ENCODE data around the gene CMTR2. TPM values are rescaled to one million over a fixed set of nuclear protein-coding genes. Genes with fewer than 3 reads are reported as not detected.
A peak's percentile ranks its signal among the peaks of the same experiment; 100 is the strongest.

Gene CMTR2
- total RNA-seq, 1 experiment from 2014 or later, result 19.4 TPM

DNA sequence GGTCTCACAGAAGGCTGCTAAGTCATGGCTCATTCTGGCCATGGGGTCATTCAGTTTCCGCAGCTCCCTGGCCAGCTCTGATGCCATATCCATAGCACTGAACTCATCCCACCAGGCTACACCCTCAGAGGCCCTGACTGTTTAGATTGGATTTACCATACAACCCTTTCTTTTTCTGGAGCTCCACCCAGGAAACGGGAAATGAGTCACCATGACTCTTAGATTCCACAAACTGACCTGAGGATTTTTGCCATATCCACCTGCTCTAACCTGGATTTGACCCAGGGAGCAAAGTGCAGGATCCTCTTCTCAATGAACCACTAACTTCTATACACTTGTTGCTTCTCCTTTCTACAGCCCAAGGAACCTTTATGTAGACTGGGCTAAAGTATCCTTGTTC, 49.0 kb upstream of the CMTR2 start:
- no peaks in the 10 kb centered on the region for H3K4me1 Mint-ChIP-seq (ENCODE audit: low read depth, unreplicated experiment)
- no peaks in the 10 kb centered on the region for H3K9me3 Mint-ChIP-seq (ENCODE audit: unreplicated experiment)
- Histone ChIP-seq H3K27me3 (replicated peaks; ENCODE audit: control insufficient read depth, insufficient read depth, low read length) (no peaks in the 10 kb centered on the region), H3K36me3 (ENCODE audit: control insufficient read depth, insufficient read depth, low read length) (no peaks in the 10 kb centered on the region), H3K9me3 (no peaks in the 10 kb centered on the region), H3K4me1 (peaks cover 5% of the 10 kb centered on the region; the same call in 1 of the 2 replicates), H3K4me3 (ENCODE audit: low read depth, low read length) (no peak overlapping the region)
- TF ChIP-seq, protein P1, sequence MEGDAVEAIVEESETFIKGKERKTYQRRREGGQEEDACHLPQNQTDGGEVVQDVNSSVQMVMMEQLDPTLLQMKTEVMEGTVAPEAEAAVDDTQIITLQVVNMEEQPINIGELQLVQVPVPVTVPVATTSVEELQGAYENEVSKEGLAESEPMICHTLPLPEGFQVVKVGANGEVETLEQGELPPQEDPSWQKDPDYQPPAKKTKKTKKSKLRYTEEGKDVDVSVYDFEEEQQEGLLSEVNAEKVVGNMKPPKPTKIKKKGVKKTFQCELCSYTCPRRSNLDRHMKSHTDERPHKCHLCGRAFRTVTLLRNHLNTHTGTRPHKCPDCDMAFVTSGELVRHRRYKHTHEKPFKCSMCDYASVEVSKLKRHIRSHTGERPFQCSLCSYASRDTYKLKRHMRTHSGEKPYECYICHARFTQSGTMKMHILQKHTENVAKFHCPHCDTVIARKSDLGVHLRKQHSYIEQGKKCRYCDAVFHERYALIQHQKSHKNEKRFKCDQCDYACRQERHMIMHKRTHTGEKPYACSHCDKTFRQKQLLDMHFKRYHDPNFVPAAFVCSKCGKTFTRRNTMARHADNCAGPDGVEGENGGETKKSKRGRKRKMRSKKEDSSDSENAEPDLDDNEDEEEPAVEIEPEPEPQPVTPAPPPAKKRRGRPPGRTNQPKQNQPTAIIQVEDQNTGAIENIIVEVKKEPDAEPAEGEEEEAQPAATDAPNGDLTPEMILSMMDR (IDR thresholded peaks at IDR 0.05; ENCODE audit: insufficient read depth in 1 of 2, low read depth in 1 of 2, low read length in 1 of 2, severe bottlenecking in 1 of 2, unreplicated experiment in 1 of 2), result no peak
- CTCF ChIA-PET, result no interaction called here
- BruUV-seq (replicated peaks), result no TSS peak
- intact Hi-C loops (cut with micrococcal nuclease; ENCODE audit: unreplicated experiment), result no loop called here
- no peak overlapping the region for H3K27ac Mint-ChIP-seq (ENCODE audit: unreplicated experiment)
- no peak overlapping the region for H3K4me3 Mint-ChIP-seq (ENCODE audit: unreplicated experiment)
- DNase-seq, result peak in 1 of 2 experiments; percentile 17
- H3K36me3 Mint-ChIP-seq (ENCODE audit: insufficient read depth, unreplicated experiment), result no peaks in the 10 kb centered on the region
- peaks cover 12% of the 10 kb centered on the region for H3K27me3 Mint-ChIP-seq (ENCODE audit: insufficient read depth, unreplicated experiment)
- POLR2A ChIA-PET, result no interaction called here

DNA sequence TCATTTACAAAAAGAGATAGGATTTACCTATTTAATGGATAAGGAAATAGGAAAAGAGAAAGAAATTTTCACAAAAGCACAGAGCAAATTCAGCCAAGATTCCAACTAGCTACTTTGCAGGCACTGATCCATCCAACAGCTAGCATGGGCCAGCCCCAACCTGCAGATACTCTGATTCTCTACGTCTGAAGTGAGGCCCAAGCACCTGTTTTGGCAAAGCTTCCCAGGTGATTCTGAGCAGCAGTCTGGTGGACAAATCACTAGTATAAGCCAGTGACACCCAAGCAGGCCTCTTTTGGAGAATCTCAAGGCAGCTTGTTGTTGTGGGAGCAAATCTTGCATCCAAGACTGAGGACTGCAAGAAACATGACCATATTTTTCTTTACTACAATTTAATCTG, 48.4 kb upstream of the CMTR2 start:
- Histone ChIP-seq H3K9me3 (no peaks in the 10 kb centered on the region), H3K4me1 (peaks cover 5% of the 10 kb centered on the region; the same call in 1 of the 2 replicates), H3K27me3 (replicated peaks; ENCODE audit: control insufficient read depth, insufficient read depth, low read length) (no peaks in the 10 kb centered on the region), H3K4me3 (ENCODE audit: low read depth, low read length) (no peak overlapping the region), H3K36me3 (ENCODE audit: control insufficient read depth, insufficient read depth, low read length) (no peaks in the 10 kb centered on the region)
- no peak overlapping the region for H3K4me3 Mint-ChIP-seq (ENCODE audit: unreplicated experiment)
- BruUV-seq (replicated peaks), result no TSS peak
- ChIA-PET POLR2A (no interaction called here), CTCF (no interaction called here)
- TF ChIP-seq, protein P1 (IDR thresholded peaks at IDR 0.05; ENCODE audit: insufficient read depth in 1 of 2, low read depth in 1 of 2, low read length in 1 of 2, severe bottlenecking in 1 of 2, unreplicated experiment in 1 of 2), result no peak
- no peak overlapping the region for H3K27ac Mint-ChIP-seq (ENCODE audit: unreplicated experiment)
- intact Hi-C loops (cut with micrococcal nuclease; ENCODE audit: unreplicated experiment), result no loop called here
- DNase-seq, result no peak
- no peaks in the 10 kb centered on the region for H3K36me3 Mint-ChIP-seq (ENCODE audit: insufficient read depth, unreplicated experiment)
- peaks cover 12% of the 10 kb centered on the region for H3K27me3 Mint-ChIP-seq (ENCODE audit: insufficient read depth, unreplicated experiment)
- no peaks in the 10 kb centered on the region for H3K4me1 Mint-ChIP-seq (ENCODE audit: low read depth, unreplicated experiment)
- H3K9me3 Mint-ChIP-seq (ENCODE audit: unreplicated experiment), result no peaks in the 10 kb centered on the region

DNA sequence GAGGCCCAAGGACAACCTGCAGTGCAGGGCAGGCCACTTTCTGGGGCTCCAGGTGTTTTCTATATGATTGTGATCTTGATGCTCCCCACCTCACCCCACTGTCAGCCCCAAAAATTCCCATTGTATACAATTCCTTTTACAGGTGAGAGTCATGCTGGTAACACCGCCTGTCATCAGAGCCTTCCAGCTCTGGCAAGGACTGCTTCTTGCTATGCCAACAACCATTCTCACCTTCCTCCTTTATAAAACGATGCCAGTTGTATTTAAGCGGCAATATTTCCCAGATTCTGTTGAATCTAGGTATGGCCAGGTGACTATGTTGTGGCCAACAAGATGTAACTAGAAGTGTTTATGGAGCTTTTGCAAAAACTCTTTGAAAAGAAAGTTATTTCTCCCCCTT, 38.9 kb upstream of the CMTR2 start:
- BruUV-seq (replicated peaks), result no TSS peak
- intact Hi-C loops (cut with micrococcal nuclease; ENCODE audit: unreplicated experiment), result no loop called here
- TF ChIP-seq, protein P1 (IDR thresholded peaks at IDR 0.05; ENCODE audit: insufficient read depth in 1 of 2, low read depth in 1 of 2, low read length in 1 of 2, severe bottlenecking in 1 of 2, unreplicated experiment in 1 of 2), result no peak
- no peaks in the 10 kb centered on the region for H3K4me1 ChIP-seq
- ChIA-PET CTCF (no interaction called here), POLR2A (no interaction called here)
- Mint-ChIP-seq H3K4me3 (ENCODE audit: unreplicated experiment) (no peak overlapping the region), H3K36me3 (ENCODE audit: insufficient read depth, unreplicated experiment) (no peaks in the 10 kb centered on the region), H3K9me3 (ENCODE audit: unreplicated experiment) (no peaks in the 10 kb centered on the region), H3K27ac (ENCODE audit: unreplicated experiment) (no peak overlapping the region), H3K27me3 (ENCODE audit: insufficient read depth, unreplicated experiment) (no peaks in the 10 kb centered on the region), H3K4me1 (ENCODE audit: low read depth, unreplicated experiment) (no peaks in the 10 kb centered on the region)
- DNase-seq, result no peak
- H3K36me3 ChIP-seq (ENCODE audit: control insufficient read depth, insufficient read depth, low read length), result no peaks in the 10 kb centered on the region
- no peaks in the 10 kb centered on the region for H3K27me3 ChIP-seq (replicated peaks; ENCODE audit: control insufficient read depth, insufficient read depth, low read length)
- peaks cover 7% of the 10 kb centered on the region; the same call in 1 of the 2 replicates for H3K9me3 ChIP-seq
- no peak overlapping the region for H3K4me3 ChIP-seq (ENCODE audit: low read depth, low read length)
